HFFc6 (cell line): Measurements from ENCODE around the gene TADA2A. TPM values are rescaled to one million over a fixed set of nuclear protein-coding genes. Genes with fewer than 3 reads are reported as not detected.
A peak's percentile ranks its signal among the peaks of the same experiment; 100 is the strongest.
"Not testable (repeated sequence)": the region's sequence is repeated elsewhere in the genome, so short reads cannot be mapped to it uniquely, and the experiment has no call there.

ENCODE experiments used
- DNase-seq: peaks from one replicate; pipeline ENCODE4 v3.0.0-alpha.2; 2018
- H3K27ac Mint-ChIP-seq: 2 replicates; pipeline ENCODE4 v1.8.0; 2020; ENCODE audit warnings: mild to moderate bottlenecking, mixed read lengths
- H3K27me3 Mint-ChIP-seq: 2 replicates; pipeline ENCODE4 v1.8.0; 2021; ENCODE audit warnings: mild to moderate bottlenecking, moderate library complexity, mixed read lengths; ENCODE audit not compliant: insufficient read depth
- H3K36me3 Mint-ChIP-seq: 2 replicates; pipeline ENCODE4 v1.8.0; 2021; ENCODE audit warnings: low read depth, mixed read lengths
- H3K4me1 Mint-ChIP-seq: 2 replicates; pipeline ENCODE4 v1.8.0; 2020; ENCODE audit warnings: low read depth, mixed read lengths
- H3K4me3 Mint-ChIP-seq: 2 replicates; pipeline ENCODE4 v1.8.0; 2020; ENCODE audit warnings: mild to moderate bottlenecking, moderate library complexity, mixed read lengths
- H3K9me3 Mint-ChIP-seq: 2 replicates; pipeline ENCODE4 v1.8.0; 2020; ENCODE audit warnings: mild to moderate bottlenecking, mixed read lengths
- total RNA-seq, 6 experiments: library from RNA; stranded (reverse); fragmentation: NEBNext Ultra II Directional; extraction: Animal tissue kit (Norgen Biotek cat#: 25700); gene quantifications; 2 replicates in 1 of 6; 3 replicates in 5 of 6; pipeline ENCODE4 v1.2.3, GENCODE V29; 2021
- TF ChIP-seq, protein P1 (sequence below): fragments of 200-600 bp; sonication (generic); IDR thresholded peaks from 2 replicates; pipeline ENCODE4 v1.5.0; 2021; ENCODE audit warnings: antibody characterized with exemption, mild to moderate bottlenecking

Gene TADA2A
- total RNA-seq, 6 experiments from 2014 or later, result 12.4 to 17.9 (median 16.2) TPM

DNA sequence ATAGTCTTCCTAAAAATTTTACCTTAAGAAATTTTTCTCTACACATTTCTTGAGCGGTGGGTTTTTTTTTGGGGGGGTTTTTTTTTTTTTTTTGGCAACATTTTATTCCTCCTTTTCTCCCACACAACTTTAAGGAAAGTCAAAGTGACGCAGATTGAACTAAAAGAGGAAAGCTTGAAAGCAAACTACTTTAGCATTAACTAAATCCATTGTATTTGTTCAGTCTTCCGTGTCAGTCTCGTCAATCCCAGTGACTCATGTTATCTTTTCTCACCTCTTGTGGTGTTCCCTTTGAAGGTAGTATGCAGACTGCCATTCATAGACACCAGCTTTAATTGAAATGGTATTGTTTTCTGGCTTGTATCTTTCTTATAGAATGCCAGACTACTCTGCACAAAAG lies 39.3 kb downstream of the TADA2A start:
- peaks cover 39% of the 10 kb centered on the region for H3K4me1 Mint-ChIP-seq
- DNase-seq, result no peak
- H3K27me3 Mint-ChIP-seq, result no peaks in the 10 kb centered on the region
- H3K27ac Mint-ChIP-seq, result no peak overlapping the region
- TF ChIP-seq, protein P1, sequence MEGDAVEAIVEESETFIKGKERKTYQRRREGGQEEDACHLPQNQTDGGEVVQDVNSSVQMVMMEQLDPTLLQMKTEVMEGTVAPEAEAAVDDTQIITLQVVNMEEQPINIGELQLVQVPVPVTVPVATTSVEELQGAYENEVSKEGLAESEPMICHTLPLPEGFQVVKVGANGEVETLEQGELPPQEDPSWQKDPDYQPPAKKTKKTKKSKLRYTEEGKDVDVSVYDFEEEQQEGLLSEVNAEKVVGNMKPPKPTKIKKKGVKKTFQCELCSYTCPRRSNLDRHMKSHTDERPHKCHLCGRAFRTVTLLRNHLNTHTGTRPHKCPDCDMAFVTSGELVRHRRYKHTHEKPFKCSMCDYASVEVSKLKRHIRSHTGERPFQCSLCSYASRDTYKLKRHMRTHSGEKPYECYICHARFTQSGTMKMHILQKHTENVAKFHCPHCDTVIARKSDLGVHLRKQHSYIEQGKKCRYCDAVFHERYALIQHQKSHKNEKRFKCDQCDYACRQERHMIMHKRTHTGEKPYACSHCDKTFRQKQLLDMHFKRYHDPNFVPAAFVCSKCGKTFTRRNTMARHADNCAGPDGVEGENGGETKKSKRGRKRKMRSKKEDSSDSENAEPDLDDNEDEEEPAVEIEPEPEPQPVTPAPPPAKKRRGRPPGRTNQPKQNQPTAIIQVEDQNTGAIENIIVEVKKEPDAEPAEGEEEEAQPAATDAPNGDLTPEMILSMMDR, result no peak
- peaks cover 23% of the 10 kb centered on the region for H3K36me3 Mint-ChIP-seq
- H3K9me3 Mint-ChIP-seq, result no peaks in the 10 kb centered on the region
- no peak overlapping the region for H3K4me3 Mint-ChIP-seq

DNA sequence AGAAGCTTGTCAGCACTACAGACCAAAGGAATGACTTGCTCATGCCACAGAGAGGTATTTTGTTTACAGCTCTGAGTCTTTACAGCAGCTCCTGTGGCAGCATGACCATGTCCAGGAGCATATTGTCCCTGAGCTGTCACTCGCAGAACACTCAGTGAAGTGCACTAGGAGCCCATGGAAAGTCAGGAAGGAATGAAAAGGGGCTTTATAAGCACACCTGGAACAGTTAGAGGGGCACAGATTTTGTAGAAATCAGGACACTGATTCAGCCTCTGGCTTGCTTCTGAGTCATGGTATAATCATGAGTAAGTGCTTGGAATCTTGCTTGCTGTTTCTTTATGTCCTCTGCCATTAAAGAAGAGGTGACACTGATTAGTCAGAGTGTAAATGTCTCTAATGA lies 41.0 kb downstream of the TADA2A start:
- H3K4me1 Mint-ChIP-seq, result peaks cover 45% of the 10 kb centered on the region
- H3K27ac Mint-ChIP-seq, result peak overlapping the region; percentile 76

DNA sequence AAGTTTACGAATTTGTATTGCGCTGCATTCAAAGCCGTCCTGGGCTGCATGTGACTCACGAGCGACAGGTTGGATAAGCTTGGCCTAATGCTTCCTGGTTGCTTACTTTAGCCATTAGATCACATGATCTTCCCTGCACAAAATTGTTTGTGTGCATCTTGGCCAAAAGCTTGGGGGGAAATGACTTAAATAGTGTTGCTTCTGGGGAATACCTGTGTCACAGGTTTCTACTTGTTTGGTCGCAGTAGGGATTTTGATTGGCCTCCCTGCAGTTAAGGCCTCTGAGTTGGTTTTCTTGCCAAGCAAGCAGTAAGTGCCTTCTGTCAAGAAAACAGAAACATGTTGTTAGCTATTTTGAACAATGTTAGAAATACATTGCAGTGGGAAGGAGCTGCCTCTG lies 43.4 kb downstream of the TADA2A start:
- Mint-ChIP-seq H3K36me3 (peaks cover 18% of the 10 kb centered on the region), H3K27ac (no peak overlapping the region), H3K9me3 (no peaks in the 10 kb centered on the region), H3K4me3 (no peak overlapping the region), H3K27me3 (no peaks in the 10 kb centered on the region), H3K4me1 (peaks cover 63% of the 10 kb centered on the region)
- TF ChIP-seq, protein P1, result no peak
- no peak for DNase-seq

More for the DNA sequence above, 41.0 kb downstream of the TADA2A start:
- H3K36me3 Mint-ChIP-seq, result peaks cover 20% of the 10 kb centered on the region
- H3K27me3 Mint-ChIP-seq, result no peaks in the 10 kb centered on the region
- H3K4me3 Mint-ChIP-seq, result peak overlapping the region; percentile 7; the same call in 1 of the 2 replicates
- H3K9me3 Mint-ChIP-seq, result no peaks in the 10 kb centered on the region
- TF ChIP-seq, protein P1, result no peak
- DNase-seq, result peak; percentile 62

DNA sequence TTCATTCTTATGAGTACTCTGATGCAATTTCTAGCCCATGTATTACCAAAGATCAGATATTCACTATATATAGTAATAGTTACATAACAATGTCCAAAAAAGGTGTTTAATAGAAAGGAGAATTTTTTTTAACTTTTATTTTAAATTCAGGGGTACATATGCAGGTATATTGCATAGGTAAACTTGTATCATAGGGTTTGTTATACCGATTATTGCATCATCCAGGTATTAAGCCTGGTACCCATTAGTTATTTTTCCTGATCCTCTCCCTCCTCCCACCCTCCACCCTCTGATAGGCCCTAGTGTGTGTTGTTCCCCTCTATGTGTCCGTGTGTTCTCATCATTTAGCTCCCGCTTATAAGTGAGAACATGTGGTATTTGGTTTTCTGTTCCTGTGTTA lies 51.1 kb downstream of the TADA2A start:
- H3K4me3 Mint-ChIP-seq, DNase-seq, H3K27ac Mint-ChIP-seq, H3K36me3 Mint-ChIP-seq, H3K9me3 Mint-ChIP-seq, H3K27me3 Mint-ChIP-seq: not testable (repeated sequence)
- peaks cover 49% of the 10 kb centered on the region for H3K4me1 Mint-ChIP-seq

DNA sequence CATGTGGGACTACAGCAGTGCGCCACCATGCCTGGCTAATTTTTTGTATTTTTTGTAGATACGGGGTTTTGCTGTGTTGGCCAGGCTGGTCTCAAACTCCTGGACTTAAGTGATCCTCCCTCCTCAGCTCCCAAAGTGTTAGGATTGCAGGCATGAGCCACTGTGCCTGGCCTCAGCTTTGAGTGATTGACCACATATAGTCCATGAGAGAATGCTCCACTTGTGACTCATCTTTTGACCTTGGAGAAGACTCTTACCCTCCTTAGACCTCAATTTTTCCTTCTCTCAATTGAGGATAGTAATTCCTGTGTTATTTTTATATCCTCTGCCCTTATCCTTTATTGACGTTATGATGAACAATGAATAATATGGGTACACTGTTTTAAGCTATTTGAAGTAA lies 52.1 kb downstream of the TADA2A start:
- peak; percentile 90 for DNase-seq
- peaks cover 42% of the 10 kb centered on the region for H3K4me1 Mint-ChIP-seq
- TF ChIP-seq, protein P1, result no peak
- no peaks in the 10 kb centered on the region for H3K27me3 Mint-ChIP-seq
- H3K36me3 Mint-ChIP-seq, result peaks cover 8% of the 10 kb centered on the region
- peak overlapping the region; percentile 87 for H3K27ac Mint-ChIP-seq
- H3K9me3 Mint-ChIP-seq, result no peaks in the 10 kb centered on the region
- peak overlapping the region; percentile 56 for H3K4me3 Mint-ChIP-seq

DNA sequence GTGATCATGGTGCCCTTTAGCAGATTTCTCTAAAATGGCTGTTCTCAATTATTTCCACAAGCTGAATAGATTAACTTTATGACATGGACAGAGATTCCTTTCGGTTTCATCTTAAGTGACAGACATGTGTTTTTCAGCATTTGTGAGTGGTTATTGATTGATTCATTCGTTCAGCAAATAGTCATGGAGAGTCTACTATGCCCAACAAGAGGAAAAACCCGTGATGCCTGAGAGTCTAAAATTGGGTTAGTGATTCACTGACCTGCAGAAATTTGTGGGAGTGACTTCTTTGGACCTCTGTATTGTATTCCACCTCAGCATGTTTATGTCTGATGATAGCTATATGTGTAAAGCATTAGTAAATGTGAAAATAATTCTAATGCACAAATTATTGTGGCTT lies 55.0 kb downstream of the TADA2A start:
- peaks cover 60% of the 10 kb centered on the region for H3K4me1 Mint-ChIP-seq
- H3K27ac Mint-ChIP-seq, result peak overlapping the region; percentile 65
- H3K36me3 Mint-ChIP-seq, result peaks cover 27% of the 10 kb centered on the region
- DNase-seq, result peak; percentile 16
- no peak overlapping the region; the same call in 1 of the 2 replicates for H3K4me3 Mint-ChIP-seq
- TF ChIP-seq, protein P1, result no peak
- no peaks in the 10 kb centered on the region for H3K9me3 Mint-ChIP-seq
- no peaks in the 10 kb centered on the region for H3K27me3 Mint-ChIP-seq
